ENCODE data around the gene CXCL13.

GRCh38 chr4:77613267-77613666 lies 7.6 kb downstream of the CXCL13 start:
- no peak for TF ChIP-seq CTCF (IDR thresholded peaks at IDR 0.05)
- no peak for TF ChIP-seq POLR2A (IDR thresholded peaks at IDR 0.05)
